ENCODE measurements around the gene COL21A1.

Gene COL21A1

GRCh38 chr6:56288347-56288746 lies 41.0 kb upstream of the COL21A1 start:
- no peak for TF ChIP-seq SP1 (IDR thresholded peaks at IDR 0.05)
- TF ChIP-seq LEF1 (IDR thresholded peaks at IDR 0.05; ENCODE audit: borderline replicate concordance) = no peak
- TF ChIP-seq FOXM1 (IDR thresholded peaks at IDR 0.05; ENCODE audit: borderline replicate concordance) = no peak
- TF ChIP-seq ZNF384 (IDR thresholded peaks at IDR 0.05) = no peak
- TF ChIP-seq TARDBP (IDR thresholded peaks at IDR 0.05) = no peak
- no peak for TF ChIP-seq CTBP1 (IDR thresholded peaks at IDR 0.05; ENCODE audit: borderline replicate concordance)
- TF ChIP-seq FOXK2 (IDR thresholded peaks at IDR 0.05) = no peak
- TF ChIP-seq, protein P1, sequence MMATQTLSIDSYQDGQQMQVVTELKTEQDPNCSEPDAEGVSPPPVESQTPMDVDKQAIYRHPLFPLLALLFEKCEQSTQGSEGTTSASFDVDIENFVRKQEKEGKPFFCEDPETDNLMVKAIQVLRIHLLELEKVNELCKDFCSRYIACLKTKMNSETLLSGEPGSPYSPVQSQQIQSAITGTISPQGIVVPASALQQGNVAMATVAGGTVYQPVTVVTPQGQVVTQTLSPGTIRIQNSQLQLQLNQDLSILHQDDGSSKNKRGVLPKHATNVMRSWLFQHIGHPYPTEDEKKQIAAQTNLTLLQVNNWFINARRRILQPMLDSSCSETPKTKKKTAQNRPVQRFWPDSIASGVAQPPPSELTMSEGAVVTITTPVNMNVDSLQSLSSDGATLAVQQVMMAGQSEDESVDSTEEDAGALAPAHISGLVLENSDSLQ (IDR thresholded peaks at IDR 0.05) = no peak
- TF ChIP-seq FOXA1 (IDR thresholded peaks at IDR 0.05) = no peak
- ChIA-PET POLR2A (no interaction called here), CTCF (no interaction called here)
- DNase-seq (ENCODE audit: extremely low spot score) = no peak

DNA sequence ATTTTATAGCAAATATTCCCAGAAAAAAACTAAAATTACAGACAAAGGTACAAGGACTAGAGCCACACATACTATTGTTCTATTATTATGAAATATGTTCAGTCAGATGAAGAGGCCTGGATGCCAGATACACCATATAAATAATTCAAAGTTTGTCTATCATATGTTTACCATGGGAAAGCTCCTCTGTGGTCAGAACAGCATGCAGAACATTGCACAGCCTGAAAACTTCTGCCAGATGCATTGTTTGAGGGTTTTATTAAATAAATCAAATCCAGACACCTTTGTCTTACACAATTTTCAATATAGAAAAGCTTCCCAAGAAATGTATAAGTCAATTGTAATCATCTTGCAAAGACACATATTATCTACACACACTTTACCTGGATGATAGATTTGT lies 35.0 kb upstream of the COL21A1 start:
- CTCF ChIA-PET = no interaction called here
- TF ChIP-seq CTBP1 (IDR thresholded peaks at IDR 0.05; ENCODE audit: borderline replicate concordance) (no peak), SUZ12 (IDR thresholded peaks at IDR 0.05) (no peak), BHLHE40 (IDR thresholded peaks at IDR 0.05; ENCODE audit: borderline replicate concordance) (no peak), HDGF (IDR thresholded peaks at IDR 0.05; ENCODE audit: borderline replicate concordance) (no peak), ZNF384 (IDR thresholded peaks at IDR 0.05) (no peak), L3MBTL2 (conservative IDR thresholded peaks at IDR 0.05) (no peak), ELF4 (IDR thresholded peaks at IDR 0.05) (no peak), ARNT (IDR thresholded peaks at IDR 0.05) (no peak), FOXA1 (IDR thresholded peaks at IDR 0.05) (no peak), FOXM1 (IDR thresholded peaks at IDR 0.05; ENCODE audit: borderline replicate concordance) (no peak), NFRKB (IDR thresholded peaks at IDR 0.05) (no peak), SP1 (IDR thresholded peaks at IDR 0.05) (no peak), FOXK2 (IDR thresholded peaks at IDR 0.05) (no peak), TARDBP (IDR thresholded peaks at IDR 0.05) (no peak), LEF1 (IDR thresholded peaks at IDR 0.05; ENCODE audit: borderline replicate concordance) (no peak)
- TF ChIP-seq, protein P1 (IDR thresholded peaks at IDR 0.05) = no peak
- POLR2A ChIA-PET = no interaction called here
- no peak for DNase-seq (ENCODE audit: extremely low spot score)

- CTCF ChIA-PET = interaction anchor here (0.6 kb wide), 1 partner anchor 374 kb away, joined by 4 read pairs; no protein-coding TSS in a partner anchor
- POLR2A ChIA-PET = no interaction called here
- DNase-seq (ENCODE audit: extremely low spot score) = no peak
- TF ChIP-seq CTBP1 (IDR thresholded peaks at IDR 0.05; ENCODE audit: borderline replicate concordance) (no peak), FOXA1 (IDR thresholded peaks at IDR 0.05) (no peak), L3MBTL2 (conservative IDR thresholded peaks at IDR 0.05) (no peak), LEF1 (IDR thresholded peaks at IDR 0.05; ENCODE audit: borderline replicate concordance) (no peak)
These were observed 32.7 kb upstream of the COL21A1 start for GRCh38 chr6:56280126-56280525.

DNA sequence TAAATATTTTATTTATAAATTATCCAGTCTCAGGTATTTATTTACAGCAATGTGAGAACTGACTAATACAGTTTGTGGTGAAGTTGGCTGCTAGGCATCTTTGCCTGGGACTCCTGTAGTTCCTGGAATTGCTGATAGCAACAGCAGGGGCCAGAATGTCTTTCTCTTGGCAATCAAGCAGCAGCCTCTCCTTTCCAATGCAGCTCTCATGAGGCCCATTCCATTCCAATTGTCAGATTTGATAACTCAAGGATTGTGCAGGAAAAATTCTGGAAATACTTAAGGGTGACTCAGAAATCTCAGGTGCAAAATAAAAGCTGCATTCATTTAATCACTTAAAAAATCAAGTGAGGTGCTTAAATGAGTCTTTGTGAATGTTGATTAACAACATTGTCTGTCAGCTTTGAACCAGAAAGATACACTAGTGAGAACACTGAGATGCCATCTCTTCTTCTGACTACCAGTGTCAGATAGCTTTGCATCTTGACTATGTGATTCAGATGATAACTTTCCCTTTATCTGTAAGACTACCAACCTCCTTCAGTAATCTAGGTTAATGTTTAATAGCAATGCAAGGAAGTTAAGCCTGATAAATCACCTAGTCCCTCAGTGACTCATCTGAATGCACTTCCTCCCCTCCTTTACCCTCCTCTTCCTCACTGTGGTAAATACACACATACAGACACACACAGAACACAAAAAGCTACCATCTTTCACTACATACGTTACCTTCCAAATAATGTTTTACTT lies 32.1 kb upstream of the COL21A1 start:
- TF ChIP-seq LEF1 (IDR thresholded peaks at IDR 0.05; ENCODE audit: borderline replicate concordance) (no peak), ARNT (IDR thresholded peaks at IDR 0.05) (no peak), FOXK2 (IDR thresholded peaks at IDR 0.05) (no peak), CTBP1 (IDR thresholded peaks at IDR 0.05; ENCODE audit: borderline replicate concordance) (no peak), L3MBTL2 (conservative IDR thresholded peaks at IDR 0.05) (no peak), ELF4 (IDR thresholded peaks at IDR 0.05) (no peak), NFRKB (IDR thresholded peaks at IDR 0.05) (no peak), TARDBP (IDR thresholded peaks at IDR 0.05) (no peak), BHLHE40 (IDR thresholded peaks at IDR 0.05; ENCODE audit: borderline replicate concordance) (no peak), SP1 (IDR thresholded peaks at IDR 0.05) (no peak)
- TF ChIP-seq, protein P1 (IDR thresholded peaks at IDR 0.05) = no peak
- POLR2A ChIA-PET = no interaction called here
- CTCF ChIA-PET = interaction anchor here (0.6 kb wide), 1 partner anchor 373 kb away, joined by 4 read pairs; no protein-coding TSS in a partner anchor

DNA sequence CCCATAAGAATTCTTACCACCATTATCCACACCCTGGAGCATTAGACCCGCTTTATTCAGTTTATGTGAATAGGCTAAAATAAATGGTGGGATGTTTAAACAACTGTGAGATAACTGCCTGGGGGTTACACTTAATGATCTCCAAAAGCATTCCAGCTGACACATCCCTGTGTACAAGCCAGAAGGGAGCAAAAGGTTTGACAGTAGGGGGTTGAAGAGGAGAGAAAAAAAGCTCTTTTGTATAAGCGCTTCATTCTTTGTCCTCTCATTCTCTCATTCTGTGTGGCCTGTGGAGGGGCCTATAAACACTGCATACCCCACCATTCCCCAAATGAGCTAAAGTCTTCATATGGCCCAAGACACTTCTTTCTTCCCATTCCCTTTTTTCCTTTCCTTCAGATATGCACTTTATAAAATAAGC lies 30.8 kb upstream of the COL21A1 start:
- TF ChIP-seq BHLHE40 (IDR thresholded peaks at IDR 0.05; ENCODE audit: borderline replicate concordance) (no peak), FOXM1 (IDR thresholded peaks at IDR 0.05; ENCODE audit: borderline replicate concordance) (no peak), HDGF (IDR thresholded peaks at IDR 0.05; ENCODE audit: borderline replicate concordance) (no peak), FOXK2 (IDR thresholded peaks at IDR 0.05) (no peak), NFRKB (IDR thresholded peaks at IDR 0.05) (no peak), ELF4 (IDR thresholded peaks at IDR 0.05) (no peak), ZNF384 (IDR thresholded peaks at IDR 0.05) (no peak), SUZ12 (IDR thresholded peaks at IDR 0.05) (no peak), L3MBTL2 (conservative IDR thresholded peaks at IDR 0.05) (no peak), FOXA1 (IDR thresholded peaks at IDR 0.05) (no peak)
- TF ChIP-seq, protein P1 (IDR thresholded peaks at IDR 0.05) = no peak
- ChIA-PET POLR2A (no interaction called here), CTCF (interaction anchor here (0.5 kb wide), 1 partner anchor 31 kb away, joined by 3 read pairs; the partner anchor contains the start of gene COL21A1)
- DNase-seq (ENCODE audit: extremely low spot score) = no peak

More for the DNA sequence above, 32.1 kb upstream of the COL21A1 start:
- no peak for DNase-seq (ENCODE audit: extremely low spot score)
